HepG2 (cell line): Measurements from ENCODE around the gene TTBK1. TPM values are rescaled to one million over a fixed set of nuclear protein-coding genes. Genes with fewer than 3 reads are reported as not detected.

Experiments used
- ARNTL ChIP-seq: sonication (generic); formaldehyde crosslinking; IDR thresholded peaks from 2 replicates; pipeline ENCODE4 v1.4.0; 2020; ENCODE audit warnings: mild to moderate bottlenecking, missing genetic modification reagents
- E2F1 ChIP-seq: sonication (generic); formaldehyde crosslinking; IDR thresholded peaks from 2 replicates; pipeline ENCODE4 v1.5.0; 2020; ENCODE audit warnings: missing genetic modification reagents
- ELF1 ChIP-seq: sonication (generic); formaldehyde crosslinking; IDR thresholded peaks from 2 replicates; pipeline ENCODE4 v1.4.0; 2020; ENCODE audit warnings: missing genetic modification reagents
- ELF4 ChIP-seq: sonication (generic); formaldehyde crosslinking; IDR thresholded peaks from 2 replicates; pipeline ENCODE4 v1.5.0; 2020; ENCODE audit warnings: missing genetic modification reagents, mild to moderate bottlenecking, moderate library complexity, borderline replicate concordance
- HNF4A ChIP-seq: sonication (generic); formaldehyde crosslinking; IDR thresholded peaks from 2 replicates; pipeline ENCODE4 v1.4.0; 2020; ENCODE audit warnings: missing genetic modification reagents
- HOXA9 ChIP-seq: sonication (generic); formaldehyde crosslinking; IDR thresholded peaks from 2 replicates; pipeline ENCODE4 v1.8.1; 2022; ENCODE audit warnings: missing genetic modification reagents, mild to moderate bottlenecking, moderate library complexity, borderline replicate concordance
- JUNB ChIP-seq: sonication (generic); formaldehyde crosslinking; IDR thresholded peaks from 2 replicates; pipeline ENCODE4 v1.8.0; 2022; ENCODE audit warnings: missing genetic modification reagents, mild to moderate bottlenecking, borderline replicate concordance
- KLF12 ChIP-seq: sonication (generic); formaldehyde crosslinking; IDR thresholded peaks from 2 replicates; pipeline ENCODE4 v1.4.0; 2020; ENCODE audit warnings: missing genetic modification reagents, borderline replicate concordance
- MIER3 ChIP-seq: IDR thresholded peaks from 2 replicates; pipeline ENCODE4 v1.6.1; 2016; ENCODE audit warnings: missing compliant biosample characterization, borderline replicate concordance
- MYPOP ChIP-seq: sonication (generic); formaldehyde crosslinking; IDR thresholded peaks from 2 replicates; pipeline ENCODE4 v1.8.1; 2023; ENCODE audit warnings: mild to moderate bottlenecking, moderate library complexity, missing genetic modification reagents
- POLR2AphosphoS2 ChIP-seq: IDR thresholded peaks from 2 replicates; pipeline ENCODE4 v1.6.1; 2011; ENCODE audit warnings: low read depth, low read length, improper control_type of control experiment
- PRPF4 ChIP-seq: fragments of 200-400 bp; formaldehyde crosslinking; IDR thresholded peaks from 2 replicates; pipeline ENCODE4 v1.6.1; 2016; ENCODE audit warnings: low read length, low read depth; ENCODE audit not compliant: poor library complexity, severe bottlenecking
- RFX1 ChIP-seq: fragments of 450-650 bp; IDR thresholded peaks from 2 replicates; pipeline ENCODE4 v1.6.1; 2017
- ZNF10 ChIP-seq: sonication (generic); formaldehyde crosslinking; IDR thresholded peaks from 2 replicates; pipeline ENCODE4 v1.4.0; 2020; ENCODE audit warnings: mild to moderate bottlenecking, low read depth, missing genetic modification reagents, borderline replicate concordance
- ZNF235 ChIP-seq: sonication (generic); formaldehyde crosslinking; IDR thresholded peaks from 2 replicates; pipeline ENCODE4 v1.8.1; 2023; ENCODE audit warnings: mild to moderate bottlenecking, missing genetic modification reagents, borderline replicate concordance
- ZNF30 ChIP-seq: sonication (generic); formaldehyde crosslinking; IDR thresholded peaks from 2 replicates; pipeline ENCODE4 v1.5.0; 2020; ENCODE audit warnings: mild to moderate bottlenecking, missing genetic modification reagents
- ZNF431 ChIP-seq: sonication (generic); formaldehyde crosslinking; IDR thresholded peaks from 2 replicates; pipeline ENCODE4 v1.9.0; 2022; ENCODE audit warnings: missing genetic modification reagents, low read depth, mild to moderate bottlenecking, borderline replicate concordance
- ZNF510 ChIP-seq: sonication (generic); formaldehyde crosslinking; IDR thresholded peaks from 2 replicates; pipeline ENCODE4 v1.4.0; 2020; ENCODE audit warnings: low read depth, mild to moderate bottlenecking, missing genetic modification reagents
- ZNF580 ChIP-seq: IDR thresholded peaks from 2 replicates; pipeline ENCODE4 v1.6.1; 2016; ENCODE audit warnings: low read depth, borderline replicate concordance
- ZNF652 ChIP-seq: IDR thresholded peaks from 2 replicates; pipeline ENCODE4 v1.6.1; 2016; ENCODE audit warnings: low read depth, borderline replicate concordance
- ZNF703 ChIP-seq: sonication (generic); formaldehyde crosslinking; IDR thresholded peaks from 2 replicates; pipeline ENCODE4 v1.5.1; 2020; ENCODE audit warnings: missing genetic modification reagents, mild to moderate bottlenecking, moderate library complexity, borderline replicate concordance
- ZNF768 ChIP-seq: sonication (generic); formaldehyde crosslinking; IDR thresholded peaks from 2 replicates; pipeline ENCODE4 v1.4.0; 2020; ENCODE audit warnings: missing genetic modification reagents
- ZNF777 ChIP-seq: sonication (generic); formaldehyde crosslinking; IDR thresholded peaks from 2 replicates; pipeline ENCODE4 v1.4.0; 2020; ENCODE audit warnings: missing genetic modification reagents
- ZNF788 ChIP-seq: sonication (generic); formaldehyde crosslinking; IDR thresholded peaks from 2 replicates; pipeline ENCODE4 v1.5.0; 2020; ENCODE audit warnings: mild to moderate bottlenecking, missing genetic modification reagents, borderline replicate concordance
- ZNF800 ChIP-seq: sonication (generic); formaldehyde crosslinking; IDR thresholded peaks from 2 replicates; pipeline ENCODE4 v1.4.0; 2020; ENCODE audit warnings: missing genetic modification reagents
- polyA plus RNA-seq, 8 experiments: library from polyadenylated mRNA; depleted of rRNA in 3 of 8; stranded (reverse) in 7 of 8; unstranded in 1 of 8; fragments of >200 nt; fragmentation: Illumina TruSeq in 4 of 8; extraction: Trizol in 4 of 8; gene quantifications; 2 replicates each; pipeline versions ENCODE4 v1.2.1 to v1.2.3, GENCODE V29; 2011 to 2016; ENCODE audit warnings: low read depth in 4 of 8, missing spikeins in 1 of 8, mixed read lengths in 1 of 8; ENCODE audit not compliant: insufficient read depth in 1 of 8
- total RNA-seq, 5 experiments: library from RNA; depleted of rRNA; stranded (reverse); fragments of >200 nt; fragmentation: Illumina TruSeq; extraction: Trizol; gene quantifications; 2 replicates each; pipeline ENCODE4 v1.2.3, GENCODE V29; 2016; ENCODE audit warnings: low read depth in 1 of 5
- TF ChIP-seq, protein P1 (sequence below): sonication (generic); formaldehyde crosslinking; IDR thresholded peaks from 2 replicates; pipeline ENCODE4 v1.8.0; 2022; ENCODE audit warnings: mild to moderate bottlenecking, missing genetic modification reagents, moderate library complexity

TTBK1 gene
- total and polyA plus RNA-seq, 2 of the 13 experiments (the other 11 are each of a cell fraction or from before 2014, with no cell fraction given): 0.24 to 0.33 TPM

DNA sequence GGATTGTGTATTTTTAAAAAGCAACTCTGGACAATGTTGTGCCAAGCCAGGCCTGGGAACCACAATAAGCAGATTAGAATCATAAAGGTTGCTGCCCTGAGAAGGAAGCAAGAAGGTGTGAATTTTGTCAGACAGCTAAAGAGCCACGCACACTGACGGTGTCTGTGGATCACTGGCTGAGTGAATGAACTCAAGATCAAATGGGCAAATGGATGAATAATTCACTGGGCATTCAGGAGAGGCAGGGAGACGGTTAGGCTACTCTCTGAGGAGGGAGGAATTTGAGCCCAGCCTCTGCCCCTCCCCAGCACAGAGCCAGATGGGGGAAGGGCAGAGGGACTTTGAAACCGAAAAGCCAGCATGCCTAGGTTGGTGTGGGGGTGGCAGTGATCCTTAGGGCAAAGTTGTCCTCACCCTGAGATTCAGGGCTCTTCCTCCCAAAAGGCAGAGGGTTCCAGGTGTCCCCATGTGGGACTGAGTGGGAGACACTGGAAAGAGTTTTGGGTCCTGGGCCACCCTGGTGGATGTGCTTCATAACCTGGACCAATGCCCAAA is 35.3 kb downstream of the TTBK1 start (continued):
- TF ChIP-seq ZNF788 (CRISPR knock-in tag) (peak; percentile 58; the same call in 1 of the 2 replicates), ARNTL (CRISPR knock-in tag) (0 out of 2 replicates have a peak, but pooled peaks have one; percentile 24), ZNF10 (CRISPR knock-in tag) (no peak), JUNB (CRISPR knock-in tag) (no peak), RFX1 (no peak), ZNF652 (CRISPR knock-in tag) (no peak), ZNF30 (CRISPR knock-in tag) (no peak), KLF12 (CRISPR knock-in tag) (no peak; the same call in 1 of the 2 replicates), ZNF431 (CRISPR knock-in tag) (no peak), ZNF800 (no peak), ELF4 (CRISPR knock-in tag) (no peak), ELF1 (no peak), HOXA9 (CRISPR knock-in tag) (no peak), MIER3 (CRISPR knock-in tag) (no peak), ZNF580 (no peak), POLR2AphosphoS2 (no peak), ZNF510 (CRISPR knock-in tag) (no peak), ZNF777 (CRISPR knock-in tag) (no peak), ZNF703 (CRISPR knock-in tag) (no peak), E2F1 (CRISPR knock-in tag) (no peak), HNF4A (CRISPR knock-in tag) (peak; percentile 97), PRPF4 (peak; percentile 96), MYPOP (CRISPR knock-in tag) (no peak), ZNF235 (CRISPR knock-in tag) (no peak), ZNF768 (CRISPR knock-in tag) (no peak)
- TF ChIP-seq, protein P1, sequence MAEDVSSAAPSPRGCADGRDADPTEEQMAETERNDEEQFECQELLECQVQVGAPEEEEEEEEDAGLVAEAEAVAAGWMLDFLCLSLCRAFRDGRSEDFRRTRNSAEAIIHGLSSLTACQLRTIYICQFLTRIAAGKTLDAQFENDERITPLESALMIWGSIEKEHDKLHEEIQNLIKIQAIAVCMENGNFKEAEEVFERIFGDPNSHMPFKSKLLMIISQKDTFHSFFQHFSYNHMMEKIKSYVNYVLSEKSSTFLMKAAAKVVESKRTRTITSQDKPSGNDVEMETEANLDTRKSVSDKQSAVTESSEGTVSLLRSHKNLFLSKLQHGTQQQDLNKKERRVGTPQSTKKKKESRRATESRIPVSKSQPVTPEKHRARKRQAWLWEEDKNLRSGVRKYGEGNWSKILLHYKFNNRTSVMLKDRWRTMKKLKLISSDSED (CRISPR knock-in tag): no peak
